IMR-90 (cell line): Measurements from ENCODE around the gene VEGFA. TPM values are rescaled to one million over a fixed set of nuclear protein-coding genes. Genes with fewer than 3 reads are reported as not detected.

Experiments used
- ATAC-seq: fragments of 200-7000 bp; cut with Tn5 transposase; 2 replicates; pipeline ENCODE4 v1.9.1; 2020; ENCODE audit warnings: low read depth, mild to moderate bottlenecking, moderate library complexity
- BruUV-seq: library from RNA; stranded (reverse); fragments of 400-500 nt; replicated peaks from 2 replicates; lab custom pipeline; 2021; lab: Mats Ljungman, UMichigan
- CTCF ChIA-PET: fragments of 300-600 bp; formaldehyde crosslinking; extraction: SDS; loops from one replicate; lab custom pipeline; 2021; ENCODE audit warnings: antibody characterized with exemption; lab: Yijun Ruan, JAX
- POLR2A ChIA-PET: fragments of 300-600 bp; sonication (Branson Sonifier 250); formaldehyde crosslinking; loops from one replicate; lab custom pipeline; 2022; ENCODE audit warnings: antibody characterized with exemption; ENCODE audit not compliant: unreplicated experiment; lab: Charles Lee
- DNase-seq: peaks from one replicate; pipeline ENCODE4 v3.0.0; 2013
- H2AFZ ChIP-seq: replicated peaks from 2 replicates; pipeline ENCODE3; 2013; ENCODE audit warnings: low read length, mild to moderate bottlenecking; ENCODE audit not compliant: poor library complexity
- H2AK5ac ChIP-seq: 2 replicates; pipeline ENCODE4 v1.6.1; 2013; ENCODE audit warnings: low read depth, low read length, inconsistent platforms
- H2AK9ac ChIP-seq: replicated peaks from 2 replicates; pipeline ENCODE3; 2013; ENCODE audit warnings: mild to moderate bottlenecking, low read depth, low read length, moderate library complexity; ENCODE audit not compliant: poor library complexity
- H2BK120ac ChIP-seq: 2 replicates; pipeline ENCODE4 v1.6.1; 2013; ENCODE audit warnings: low read depth, low read length, inconsistent platforms
- H2BK15ac ChIP-seq: 3 replicates; pipeline ENCODE4 v1.6.1; 2013; ENCODE audit warnings: low read depth, low read length, inconsistent platforms
- H2BK20ac ChIP-seq: 2 replicates; pipeline ENCODE4 v1.6.1; 2013; ENCODE audit warnings: low read depth, mild to moderate bottlenecking, inconsistent platforms, low read length, moderate library complexity
- H2BK5ac ChIP-seq: 2 replicates; pipeline ENCODE4 v1.6.1; 2013; ENCODE audit warnings: mild to moderate bottlenecking, low read depth, low read length, inconsistent platforms; ENCODE audit not compliant: poor library complexity, severe bottlenecking
- H3K14ac ChIP-seq: replicated peaks from 2 replicates; pipeline ENCODE4 v1.6.1; 2013; ENCODE audit warnings: low read depth, low read length, inconsistent platforms
- H3K18ac ChIP-seq: 2 replicates; pipeline ENCODE4 v1.6.1; 2013; ENCODE audit warnings: low read depth, low read length, control low read depth
- H3K23ac ChIP-seq: 2 replicates; pipeline ENCODE4 v1.6.1; 2013; ENCODE audit warnings: low read depth, low read length, inconsistent platforms
- H3K27ac ChIP-seq: 2 replicates; pipeline ENCODE4 v1.5.1; 2013; ENCODE audit warnings: mild to moderate bottlenecking, control low read depth, low read length; ENCODE audit not compliant: insufficient read depth
- H3K27me3 ChIP-seq: 2 replicates; pipeline ENCODE4 v1.6.1; 2013; ENCODE audit warnings: low read length; ENCODE audit not compliant: control insufficient read depth, insufficient read depth
- H3K36me3 ChIP-seq: 2 replicates; pipeline ENCODE4 v1.6.1; 2013; ENCODE audit warnings: low read length, mixed read lengths; ENCODE audit not compliant: control insufficient read depth, insufficient read depth
- H3K4ac ChIP-seq: 2 replicates; pipeline ENCODE4 v1.6.1; 2013; ENCODE audit warnings: low read depth, low read length, inconsistent platforms
- H3K4me1 ChIP-seq: 2 replicates; pipeline ENCODE4 v1.6.1; 2013; ENCODE audit warnings: low read length, mixed read lengths; ENCODE audit not compliant: control insufficient read depth, insufficient read depth
- H3K4me2 ChIP-seq: 2 replicates; pipeline ENCODE4 v1.6.1; 2013; ENCODE audit warnings: low read depth, mild to moderate bottlenecking, control low read depth, low read length, moderate library complexity
- H3K4me3 ChIP-seq: 2 replicates; pipeline ENCODE4 v1.5.1; 2013; ENCODE audit warnings: low read depth, mild to moderate bottlenecking, control low read depth, low read length, moderate library complexity; ENCODE audit not compliant: insufficient read depth
- H3K56ac ChIP-seq: 2 replicates; pipeline ENCODE4 v1.6.1; 2013; ENCODE audit warnings: low read length, inconsistent platforms; ENCODE audit not compliant: insufficient read depth; ENCODE audit errors: extremely low read depth
- H3K79me1 ChIP-seq, 2 experiments: 2 replicates each; pipeline ENCODE4 v1.6.1; 2013; ENCODE audit warnings: low read length in 2 of 2, inconsistent platforms in 1 of 2, low read depth in 1 of 2
- H3K9ac ChIP-seq: 2 replicates; pipeline ENCODE4 v1.6.1; 2013; ENCODE audit warnings: low read depth, low read length, control low read depth
- H3K9me1 ChIP-seq: 2 replicates; pipeline ENCODE4 v1.6.1; 2013; ENCODE audit warnings: low read length, inconsistent platforms; ENCODE audit not compliant: insufficient read depth
- H3K9me3 ChIP-seq: 2 replicates; pipeline ENCODE4 v1.6.1; 2013; ENCODE audit warnings: low read length; ENCODE audit not compliant: control insufficient read depth, insufficient read depth
- H4K20me1 ChIP-seq: 2 replicates; pipeline ENCODE4 v1.6.1; 2013; ENCODE audit warnings: low read length, inconsistent platforms; ENCODE audit not compliant: insufficient read depth
- H4K5ac ChIP-seq: 2 replicates; pipeline ENCODE4 v1.6.1; 2013; ENCODE audit warnings: mild to moderate bottlenecking, low read depth, low read length, control low read depth
- H4K8ac ChIP-seq, 2 experiments: 2 replicates each; pipeline ENCODE4 v1.6.1; 2013; ENCODE audit warnings: low read depth in 2 of 2, low read length in 2 of 2, control low read depth in 1 of 2, inconsistent platforms in 1 of 2
- H4K91ac ChIP-seq: 2 replicates; pipeline ENCODE4 v1.6.1; 2013; ENCODE audit warnings: low read depth, low read length, inconsistent platforms; ENCODE audit not compliant: insufficient read depth
- BHLHE40 ChIP-seq: fragments of 150-350 bp; IDR thresholded peaks from 2 replicates; pipeline ENCODE4 v1.6.1; 2016; ENCODE audit warnings: mild to moderate bottlenecking, low read depth, low read length
- CEBPB ChIP-seq: IDR thresholded peaks from 2 replicates; pipeline ENCODE4 v1.6.1; 2012; ENCODE audit warnings: low read depth, low read length, improper control_type of control experiment
- CHD1 ChIP-seq: IDR thresholded peaks from 2 replicates; pipeline ENCODE4 v1.6.1; 2012; ENCODE audit warnings: low read depth, low read length, improper control_type of control experiment
- FOS ChIP-seq: fragments of 150-350 bp; IDR thresholded peaks from 2 replicates; pipeline ENCODE4 v1.6.1; 2016; ENCODE audit warnings: low read depth, low read length
- MAFK ChIP-seq: IDR thresholded peaks from 2 replicates; pipeline ENCODE4 v1.6.1; 2012; ENCODE audit warnings: low read depth, low read length, improper control_type of control experiment
- MAZ ChIP-seq: IDR thresholded peaks from 2 replicates; pipeline ENCODE4 v1.6.1; 2012; ENCODE audit warnings: low read depth, mild to moderate bottlenecking, low read length, improper control_type of control experiment, moderate library complexity, borderline replicate concordance
- MXI1 ChIP-seq: IDR thresholded peaks from 2 replicates; pipeline ENCODE4 v1.6.1; 2012; ENCODE audit warnings: low read depth, mild to moderate bottlenecking, low read length, moderate library complexity, borderline replicate concordance
- NFE2L2 ChIP-seq: fragments of 150-350 bp; IDR thresholded peaks from 2 replicates; pipeline ENCODE4 v1.6.1; 2016; ENCODE audit warnings: low read depth, mild to moderate bottlenecking, low read length
- RAD21 ChIP-seq: IDR thresholded peaks from 2 replicates; pipeline ENCODE4 v1.6.1; 2012; ENCODE audit warnings: low read length, improper control_type of control experiment
- RCOR1 ChIP-seq: IDR thresholded peaks from 2 replicates; pipeline ENCODE4 v1.6.1; 2012; ENCODE audit warnings: mild to moderate bottlenecking, low read length, improper control_type of control experiment; ENCODE audit not compliant: insufficient replicate concordance
- RFX5 ChIP-seq: IDR thresholded peaks from 2 replicates; pipeline ENCODE4 v1.8.0; 2012; ENCODE audit warnings: low read depth, mild to moderate bottlenecking, low read length, moderate library complexity
- SMC3 ChIP-seq: fragments of 150-350 bp; IDR thresholded peaks from 2 replicates; pipeline ENCODE4 v1.6.1; 2016; ENCODE audit warnings: low read depth, mild to moderate bottlenecking, antibody characterized with exemption, low read length, moderate library complexity
- WGBS, 2 experiments: methylation state at CpG; one replicate each; pipeline versions ENCODE4 v1.1.5 to v1.1.7; 2013; ENCODE audit warnings: missing lambda C conversion rate in 2 of 2; ENCODE audit not compliant: insufficient read length in 1 of 2; ENCODE audit errors: extremely low coverage in 2 of 2; 5-methylcytosine and 5-hydroxymethylcytosine counted together
- dilution Hi-C: fragments of 300-500 bp; cut with HindIII; formaldehyde crosslinking; loops from one replicate; pipeline ENCODE4 v1.14.3; 2018; ENCODE audit warnings: low sequenced_read_pairs; ENCODE audit not compliant: unreplicated experiment
- in situ Hi-C: fragments of 300-500 bp; cut with MboI; formaldehyde crosslinking; loops from 3 replicates; pipeline ENCODE4 v1.14.3; 2019; ENCODE audit warnings: low sequenced_read_pairs, inconsistent platforms, mixed read lengths
- intact Hi-C: fragments of 100-400 bp; cut with micrococcal nuclease; formaldehyde crosslinking; loops from 2 replicates; pipeline ENCODE4 v1.10.0; 2022
- polyA plus RNA-seq, 3 experiments: library from polyadenylated mRNA; depleted of rRNA; stranded (reverse); fragments of >200 nt; gene quantifications; 2 replicates each; pipeline ENCODE4 v1.2.3, GENCODE V29; 2012; ENCODE audit warnings: low replicate concordance in 1 of 3
- total RNA-seq: library from RNA; depleted of rRNA; stranded (reverse); fragments of >200 nt; gene quantifications from 2 replicates; pipeline ENCODE4 v1.2.3, GENCODE V29; 2012
- TF ChIP-seq, protein P1 (sequence below): fragments of 150-350 bp; IDR thresholded peaks from 2 replicates; pipeline ENCODE4 v1.6.1; 2016; ENCODE audit warnings: low read depth, mild to moderate bottlenecking, low read length, moderate library complexity, borderline replicate concordance
- TF ChIP-seq, protein P2 (sequence below): fragments of 150-350 bp; IDR thresholded peaks from 2 replicates; pipeline ENCODE4 v1.6.1; 2017; ENCODE audit warnings: mild to moderate bottlenecking, antibody characterized with exemption, low read length, low read depth
- TF ChIP-seq, protein P3 (sequence below): conservative IDR thresholded peaks from 2 replicates; pipeline ENCODE4 v1.5.1; 2012; ENCODE audit warnings: mild to moderate bottlenecking, low read depth, low read length, improper control_type of control experiment

The VEGFA gene
- total and polyA plus RNA-seq, 2 of the 4 experiments (the other 2 are of a cell fraction): 190 to 234 TPM

DNA sequence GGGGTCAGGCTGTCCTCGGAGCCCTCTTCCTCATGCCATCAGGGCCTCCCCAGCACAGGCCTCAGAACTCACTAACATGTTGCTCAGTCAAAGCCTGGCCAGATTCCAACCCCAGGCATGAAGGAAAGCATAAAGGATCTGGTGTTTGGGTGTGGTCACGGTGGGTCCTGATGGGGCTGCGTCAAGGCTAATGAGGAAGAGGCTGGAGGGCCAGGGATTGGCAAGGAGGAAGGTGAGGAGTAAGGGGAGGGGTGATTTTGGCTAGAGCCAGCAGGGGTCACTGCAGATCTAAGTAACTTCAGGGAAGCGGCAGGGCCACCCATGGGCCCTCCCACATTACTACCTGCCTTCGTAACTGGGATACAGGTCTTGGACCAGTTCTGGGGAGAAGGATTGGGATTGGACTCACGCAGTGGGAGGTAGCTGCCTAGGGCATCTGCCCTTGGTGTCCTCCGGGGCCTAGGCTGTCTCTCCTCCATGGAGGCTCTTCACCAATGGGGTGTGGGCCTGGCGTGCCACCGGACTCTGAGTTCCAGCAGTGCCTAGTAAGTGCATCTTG, 46.2 kb upstream of the VEGFA start:
- 100% methylated on average over 1 of the region's 9 CpGs; no CpG with 5 or more reads in 1 of the 2 experiments for WGBS, 2 experiments
- H4K20me1 ChIP-seq: no peaks in the 10 kb centered on the region
- peak overlapping the region; percentile 91; the same call in 1 of the 2 replicates for H3K4ac ChIP-seq
- peak overlapping the region; percentile 92; the same call in 1 of the 2 replicates for H4K91ac ChIP-seq
- dilution Hi-C loops (no loop called here), intact Hi-C loops (loop anchor here (1.0 to 2.0 kb wide), 3 partner anchors 45 to 355 kb away; no protein-coding TSS in a partner anchor), in situ Hi-C loops (no loop called here)
- no peak overlapping the region for H3K4me2 ChIP-seq
- no peak overlapping the region for H3K56ac ChIP-seq
- H3K18ac ChIP-seq: no peak overlapping the region
- ChIA-PET POLR2A (no interaction called here), CTCF (no interaction called here)
- H3K9ac ChIP-seq: no peak overlapping the region
- peaks cover 20% of the 10 kb centered on the region for H3K4me1 ChIP-seq
- no peak overlapping the region for H3K4me3 ChIP-seq
- ATAC-seq: peak; percentile 77
- H3K23ac ChIP-seq: no peak overlapping the region
- peak; percentile 70 for DNase-seq
- H2AFZ ChIP-seq: peak overlapping the region; percentile 56
- BruUV-seq: no TSS peak
- H2BK20ac ChIP-seq: no peak overlapping the region
- H3K9me3 ChIP-seq: no peaks in the 10 kb centered on the region
- H2BK5ac ChIP-seq: no peak overlapping the region
- H4K5ac ChIP-seq: no peak overlapping the region; the same call in 1 of the 2 replicates
- peak overlapping the region; percentile 98 for H2AK5ac ChIP-seq
- peak overlapping the region; percentile 13; the same call in 1 of the 2 replicates for H2BK120ac ChIP-seq
- no peak overlapping the region for H3K27ac ChIP-seq
- peaks cover 13% of the 10 kb centered on the region; the same call in 1 of the 2 replicates for H3K9me1 ChIP-seq
- no peaks in the 10 kb centered on the region for H3K36me3 ChIP-seq
- H3K14ac ChIP-seq: no peak overlapping the region
- peaks cover 12% of the 10 kb centered on the region for H3K27me3 ChIP-seq
- H3K79me1 ChIP-seq: no peaks in the 10 kb centered on the region
- H2BK15ac ChIP-seq: 0 out of 3 replicates have a peak overlapping the region, but pooled peaks have one; percentile 29
- H4K8ac ChIP-seq: peak overlapping the region in 1 of 2 experiments; percentile 77; a peak in 1 of 4 replicates
- H2AK9ac ChIP-seq: peak overlapping the region; percentile 33
- TF ChIP-seq FOS (no peak), RCOR1 (no peak), RFX5 (no peak), CEBPB (no peak), MXI1 (no peak), CHD1 (no peak), MAZ (peak; percentile 30; the same call in 1 of the 2 replicates), RAD21 (peak; percentile 81), NFE2L2 (no peak), BHLHE40 (no peak), SMC3 (peak; percentile 66), MAFK (no peak)
- TF ChIP-seq, protein P1, sequence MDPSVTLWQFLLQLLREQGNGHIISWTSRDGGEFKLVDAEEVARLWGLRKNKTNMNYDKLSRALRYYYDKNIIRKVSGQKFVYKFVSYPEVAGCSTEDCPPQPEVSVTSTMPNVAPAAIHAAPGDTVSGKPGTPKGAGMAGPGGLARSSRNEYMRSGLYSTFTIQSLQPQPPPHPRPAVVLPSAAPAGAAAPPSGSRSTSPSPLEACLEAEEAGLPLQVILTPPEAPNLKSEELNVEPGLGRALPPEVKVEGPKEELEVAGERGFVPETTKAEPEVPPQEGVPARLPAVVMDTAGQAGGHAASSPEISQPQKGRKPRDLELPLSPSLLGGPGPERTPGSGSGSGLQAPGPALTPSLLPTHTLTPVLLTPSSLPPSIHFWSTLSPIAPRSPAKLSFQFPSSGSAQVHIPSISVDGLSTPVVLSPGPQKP: no peak
- TF ChIP-seq, protein P2, sequence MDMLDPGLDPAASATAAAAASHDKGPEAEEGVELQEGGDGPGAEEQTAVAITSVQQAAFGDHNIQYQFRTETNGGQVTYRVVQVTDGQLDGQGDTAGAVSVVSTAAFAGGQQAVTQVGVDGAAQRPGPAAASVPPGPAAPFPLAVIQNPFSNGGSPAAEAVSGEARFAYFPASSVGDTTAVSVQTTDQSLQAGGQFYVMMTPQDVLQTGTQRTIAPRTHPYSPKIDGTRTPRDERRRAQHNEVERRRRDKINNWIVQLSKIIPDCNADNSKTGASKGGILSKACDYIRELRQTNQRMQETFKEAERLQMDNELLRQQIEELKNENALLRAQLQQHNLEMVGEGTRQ: no peak
- TF ChIP-seq, protein P3, sequence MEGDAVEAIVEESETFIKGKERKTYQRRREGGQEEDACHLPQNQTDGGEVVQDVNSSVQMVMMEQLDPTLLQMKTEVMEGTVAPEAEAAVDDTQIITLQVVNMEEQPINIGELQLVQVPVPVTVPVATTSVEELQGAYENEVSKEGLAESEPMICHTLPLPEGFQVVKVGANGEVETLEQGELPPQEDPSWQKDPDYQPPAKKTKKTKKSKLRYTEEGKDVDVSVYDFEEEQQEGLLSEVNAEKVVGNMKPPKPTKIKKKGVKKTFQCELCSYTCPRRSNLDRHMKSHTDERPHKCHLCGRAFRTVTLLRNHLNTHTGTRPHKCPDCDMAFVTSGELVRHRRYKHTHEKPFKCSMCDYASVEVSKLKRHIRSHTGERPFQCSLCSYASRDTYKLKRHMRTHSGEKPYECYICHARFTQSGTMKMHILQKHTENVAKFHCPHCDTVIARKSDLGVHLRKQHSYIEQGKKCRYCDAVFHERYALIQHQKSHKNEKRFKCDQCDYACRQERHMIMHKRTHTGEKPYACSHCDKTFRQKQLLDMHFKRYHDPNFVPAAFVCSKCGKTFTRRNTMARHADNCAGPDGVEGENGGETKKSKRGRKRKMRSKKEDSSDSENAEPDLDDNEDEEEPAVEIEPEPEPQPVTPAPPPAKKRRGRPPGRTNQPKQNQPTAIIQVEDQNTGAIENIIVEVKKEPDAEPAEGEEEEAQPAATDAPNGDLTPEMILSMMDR: peak; percentile 70
